Suprapubic skin (tissue), 4 donors: ENCODE data around the gene PTTG1IP. TPM values are rescaled to one million over a fixed set of nuclear protein-coding genes. Genes with fewer than 3 reads are reported as not detected.

Experiments
- DNase-seq, 2 donors: peaks; one replicate each; pipeline ENCODE4 v3.0.0-alpha.2; 2019; ENCODE audit warnings: low spot score in 2 of 2
- H3K27ac ChIP-seq: fragments of 200-600 bp; sonication (generic); one replicate; pipeline ENCODE4 v1.5.1; 2019
- H3K27me3 ChIP-seq: fragments of 200-600 bp; sonication (generic); one replicate; pipeline ENCODE4 v1.5.1; 2019
- H3K36me3 ChIP-seq: fragments of 200-600 bp; sonication (generic); one replicate; pipeline ENCODE4 v1.5.1; 2019
- H3K4me1 ChIP-seq: fragments of 200-600 bp; sonication (generic); one replicate; pipeline ENCODE4 v1.5.1; 2019
- H3K4me3 ChIP-seq: fragments of 200-600 bp; sonication (generic); one replicate; pipeline ENCODE4 v1.5.1; 2019; ENCODE audit warnings: mild to moderate bottlenecking
- H3K9me3 ChIP-seq: fragments of 200-600 bp; sonication (generic); one replicate; pipeline ENCODE4 v1.5.1; 2019
- CTCF ChIP-seq, 2 donors: fragments of 200-600 bp in 1 of 2; fragments of 450-650 bp in 1 of 2; sonication (generic) in 1 of 2; IDR thresholded peaks; one replicate each; pipeline ENCODE4 v1.5.1; 2016 to 2019; ENCODE audit warnings: antibody characterized with exemption in 2 of 2, mild to moderate bottlenecking in 1 of 2, moderate library complexity in 1 of 2
- EP300 ChIP-seq: sonication (generic); formaldehyde crosslinking; IDR thresholded peaks from one replicate; pipeline ENCODE4 v1.6.1; 2017; ENCODE audit warnings: antibody characterized with exemption
- POLR2A ChIP-seq, 2 donors: fragments of 450-650 bp; IDR thresholded peaks; one replicate each; pipeline ENCODE4 v1.6.1; 2017; ENCODE audit warnings: antibody characterized with exemption in 2 of 2, mild to moderate bottlenecking in 2 of 2, moderate library complexity in 2 of 2
- POLR2AphosphoS5 ChIP-seq, 3 donors: sonication (generic); formaldehyde crosslinking; IDR thresholded peaks; one replicate each; pipeline ENCODE4 v1.6.1; 2017; ENCODE audit warnings: antibody characterized with exemption in 3 of 3
- WGBS: methylation state at CpG from one replicate; pipeline ENCODE4 v1.1.5; 2018; 5-methylcytosine and 5-hydroxymethylcytosine counted together
- total RNA-seq, 4 donors: library from RNA; depleted of rRNA; stranded (reverse); fragments of >200 nt; gene quantifications; one replicate each; pipeline ENCODE4 v1.1.0, GENCODE V29; 2016

The PTTG1IP gene
- total RNA-seq, 4 donors from 2014 or later: 114 to 172 (median 143) TPM

GRCh38 chr21:44857127-44857892, 16.2 kb downstream of the PTTG1IP start:
- no peaks in the 10 kb centered on the region for H3K9me3 ChIP-seq
- TF ChIP-seq POLR2A (IDR thresholded peaks at IDR 0.05) (no peak), POLR2AphosphoS5 (IDR thresholded peaks at IDR 0.05) (no peak), EP300 (no peak), CTCF (IDR thresholded peaks at IDR 0.05) (no peak)
- H3K36me3 ChIP-seq: peaks cover 71% of the 10 kb centered on the region
- DNase-seq: no peak
- H3K27me3 ChIP-seq: no peaks in the 10 kb centered on the region
- H3K27ac ChIP-seq: no peak overlapping the region
- no peak overlapping the region for H3K4me3 ChIP-seq
- peaks cover 28% of the 10 kb centered on the region for H3K4me1 ChIP-seq
- 90% methylated on average over 16 of the region's 16 CpGs for WGBS

GRCh38 chr21:44856131-44856530, 17.4 kb downstream of the PTTG1IP start:
- H3K27ac ChIP-seq: no peak overlapping the region
- H3K4me3 ChIP-seq: no peak overlapping the region
- TF ChIP-seq EP300 (no peak), POLR2AphosphoS5 (IDR thresholded peaks at IDR 0.05) (no peak), CTCF (IDR thresholded peaks at IDR 0.05) (no peak), POLR2A (IDR thresholded peaks at IDR 0.05) (no peak)
- H3K27me3 ChIP-seq: no peaks in the 10 kb centered on the region
- DNase-seq: no peak
- peaks cover 73% of the 10 kb centered on the region for H3K36me3 ChIP-seq
- H3K9me3 ChIP-seq: no peaks in the 10 kb centered on the region
- H3K4me1 ChIP-seq: peaks cover 28% of the 10 kb centered on the region
- 93% methylated on average over 17 of the region's 17 CpGs for WGBS

- peaks cover 26% of the 10 kb centered on the region for H3K4me1 ChIP-seq
Observed at GRCh38 chr21:44855572-44855971, 17.9 kb downstream of the PTTG1IP start.

GRCh38 chr21:44854664-44855446, 18.6 kb downstream of the PTTG1IP start:
- H3K4me1 ChIP-seq: peaks cover 23% of the 10 kb centered on the region
- H3K27me3 ChIP-seq: no peaks in the 10 kb centered on the region
- no peak overlapping the region for H3K27ac ChIP-seq
- no peaks in the 10 kb centered on the region for H3K9me3 ChIP-seq
- no peak overlapping the region for H3K4me3 ChIP-seq
- 87% methylated on average over 30 of the region's 31 CpGs for WGBS
- no peak for DNase-seq
- TF ChIP-seq CTCF (IDR thresholded peaks at IDR 0.05): no peak
- no peak for TF ChIP-seq POLR2A (IDR thresholded peaks at IDR 0.05)
- TF ChIP-seq POLR2AphosphoS5 (IDR thresholded peaks at IDR 0.05): no peak
- TF ChIP-seq EP300: no peak
- H3K36me3 ChIP-seq: peaks cover 75% of the 10 kb centered on the region

More at GRCh38 chr21:44855572-44855971, 17.9 kb downstream of the PTTG1IP start:
- DNase-seq: no peak
- H3K27ac ChIP-seq: no peak overlapping the region
- TF ChIP-seq CTCF (IDR thresholded peaks at IDR 0.05) (no peak), POLR2AphosphoS5 (IDR thresholded peaks at IDR 0.05) (no peak), EP300 (no peak), POLR2A (IDR thresholded peaks at IDR 0.05) (no peak)
- H3K9me3 ChIP-seq: no peaks in the 10 kb centered on the region
- 94% methylated on average over 14 of the region's 14 CpGs for WGBS
- peaks cover 75% of the 10 kb centered on the region for H3K36me3 ChIP-seq
- H3K4me3 ChIP-seq: no peak overlapping the region
- no peaks in the 10 kb centered on the region for H3K27me3 ChIP-seq

GRCh38 chr21:44854391-44854663, 19.2 kb downstream of the PTTG1IP start:
- Histone ChIP-seq H3K27me3 (no peaks in the 10 kb centered on the region), H3K4me1 (peaks cover 20% of the 10 kb centered on the region), H3K9me3 (no peaks in the 10 kb centered on the region), H3K4me3 (no peak overlapping the region), H3K27ac (no peak overlapping the region), H3K36me3 (peaks cover 80% of the 10 kb centered on the region)
- TF ChIP-seq CTCF (IDR thresholded peaks at IDR 0.05) (no peak), POLR2AphosphoS5 (IDR thresholded peaks at IDR 0.05) (no peak), POLR2A (IDR thresholded peaks at IDR 0.05) (no peak), EP300 (no peak)
- WGBS: 88% methylated on average over 14 of the region's 14 CpGs
- no peak for DNase-seq
